Astrocyte (in vitro differentiated cells and primary cell): ENCODE results near the gene METTL9.
"Not testable (repeated sequence)": the region's sequence is repeated elsewhere in the genome, so short reads cannot be mapped to it uniquely, and the experiment has no call there.

Source experiments
- EZH2 ChIP-seq: IDR thresholded peaks from 2 replicates; pipeline ENCODE4 v1.6.1; 2012; ENCODE audit warnings: mild to moderate bottlenecking, low read length, inconsistent platforms; ENCODE audit not compliant: insufficient read depth
- TF ChIP-seq, protein P1 (sequence below): IDR thresholded peaks from 2 replicates; pipeline ENCODE4 v1.5.1; 2011; ENCODE audit warnings: low read depth, mild to moderate bottlenecking, inconsistent platforms, low read length, moderate library complexity; ENCODE audit not compliant: insufficient read depth

GRCh38 chr16:21556026-21556595, 43.3 kb upstream of the METTL9 start:
- TF ChIP-seq, protein P1, sequence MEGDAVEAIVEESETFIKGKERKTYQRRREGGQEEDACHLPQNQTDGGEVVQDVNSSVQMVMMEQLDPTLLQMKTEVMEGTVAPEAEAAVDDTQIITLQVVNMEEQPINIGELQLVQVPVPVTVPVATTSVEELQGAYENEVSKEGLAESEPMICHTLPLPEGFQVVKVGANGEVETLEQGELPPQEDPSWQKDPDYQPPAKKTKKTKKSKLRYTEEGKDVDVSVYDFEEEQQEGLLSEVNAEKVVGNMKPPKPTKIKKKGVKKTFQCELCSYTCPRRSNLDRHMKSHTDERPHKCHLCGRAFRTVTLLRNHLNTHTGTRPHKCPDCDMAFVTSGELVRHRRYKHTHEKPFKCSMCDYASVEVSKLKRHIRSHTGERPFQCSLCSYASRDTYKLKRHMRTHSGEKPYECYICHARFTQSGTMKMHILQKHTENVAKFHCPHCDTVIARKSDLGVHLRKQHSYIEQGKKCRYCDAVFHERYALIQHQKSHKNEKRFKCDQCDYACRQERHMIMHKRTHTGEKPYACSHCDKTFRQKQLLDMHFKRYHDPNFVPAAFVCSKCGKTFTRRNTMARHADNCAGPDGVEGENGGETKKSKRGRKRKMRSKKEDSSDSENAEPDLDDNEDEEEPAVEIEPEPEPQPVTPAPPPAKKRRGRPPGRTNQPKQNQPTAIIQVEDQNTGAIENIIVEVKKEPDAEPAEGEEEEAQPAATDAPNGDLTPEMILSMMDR = not testable (repeated sequence)
- not testable (repeated sequence) for TF ChIP-seq EZH2
